Bronchial epithelial cell (primary cell): ENCODE measurements around the gene APOLD1. TPM values are rescaled to one million over a fixed set of nuclear protein-coding genes. Genes with fewer than 3 reads are reported as not detected.

Source experiments
- DNase-seq: peaks from one replicate; pipeline ENCODE4 v3.0.0-alpha.2; 2010; ENCODE audit warnings: low read depth
- FAIRE-seq: peaks from 2 replicates; lab custom pipeline; 2011; peaks lifted over from hg19 to GRCh38; lab: Jason Lieb, UNC
- H3K27me3 ChIP-seq: 2 replicates; pipeline ENCODE4 v1.5.1; 2011; ENCODE audit warnings: low read length; ENCODE audit not compliant: control insufficient read depth, insufficient read depth
- H3K36me3 ChIP-seq: 2 replicates; pipeline ENCODE4 v1.5.1; 2011; ENCODE audit warnings: low read length; ENCODE audit not compliant: control insufficient read depth, insufficient read depth
- H3K4me3 ChIP-seq: 2 replicates; pipeline ENCODE4 v1.5.1; 2011; ENCODE audit warnings: mild to moderate bottlenecking, low read depth, low read length, control low read depth
- CTCF ChIP-seq: IDR thresholded peaks from 2 replicates; pipeline ENCODE4 v1.5.1; 2011; ENCODE audit warnings: mild to moderate bottlenecking, moderate library complexity, low read length, control low read depth, inconsistent platforms; ENCODE audit not compliant: insufficient read depth, severe bottlenecking
- total RNA-seq: library from RNA; depleted of rRNA; stranded (reverse); fragments of >200 nt; gene quantifications from 2 replicates; pipeline ENCODE4 v1.2.1, GENCODE V29; 2014

Gene APOLD1
- total RNA-seq, 1 donor from 2014 or later: 2.6 TPM

- no peak overlapping the region for H3K4me3 ChIP-seq
- H3K36me3 ChIP-seq: peaks cover 1% of the 10 kb centered on the region
- DNase-seq: no peak
- H3K27me3 ChIP-seq: no peaks in the 10 kb centered on the region
- TF ChIP-seq CTCF: peak; percentile 9
- FAIRE-seq: no peak
Measured at GRCh38 chr12:12812174-12812573, 26.7 kb downstream of the APOLD1 start.

- TF ChIP-seq CTCF: no peak
- DNase-seq (no peak), FAIRE-seq (no peak)
- Histone ChIP-seq H3K4me3 (no peak overlapping the region), H3K36me3 (peaks cover 1% of the 10 kb centered on the region), H3K27me3 (no peaks in the 10 kb centered on the region)
Measured at GRCh38 chr12:12812618-12813119, 27.2 kb downstream of the APOLD1 start.

- FAIRE-seq (no peak), DNase-seq (peak; percentile 85)
- Histone ChIP-seq H3K36me3 (peaks cover 1% of the 10 kb centered on the region), H3K27me3 (no peaks in the 10 kb centered on the region), H3K4me3 (peak within 1 kb of the TSS; percentile 63)
- peak; percentile 96 for TF ChIP-seq CTCF
Measured at GRCh38 chr12:12813120-12814101, 28.0 kb downstream of the APOLD1 start, which contains the start of gene DDX47. DDX47 (plus strand) TSS chr12:12813346; CDS start chr12:12813368, 22 bp downstream.

GRCh38 chr12:12817616-12818015 is 32.2 kb downstream of the APOLD1 start:
- Histone ChIP-seq H3K27me3 (no peaks in the 10 kb centered on the region), H3K4me3 (no peak overlapping the region), H3K36me3 (peaks cover 7% of the 10 kb centered on the region)
- DNase-seq: no peak
- no peak for TF ChIP-seq CTCF
- no peak for FAIRE-seq

GRCh38 chr12:12818701-12819100 is 33.2 kb downstream of the APOLD1 start:
- Histone ChIP-seq H3K4me3 (no peak overlapping the region), H3K36me3 (peaks cover 9% of the 10 kb centered on the region), H3K27me3 (no peaks in the 10 kb centered on the region)
- no peak for FAIRE-seq
- TF ChIP-seq CTCF: no peak
- no peak for DNase-seq
